ENCODE data around the gene TADA2B.

TADA2B gene

DNA sequence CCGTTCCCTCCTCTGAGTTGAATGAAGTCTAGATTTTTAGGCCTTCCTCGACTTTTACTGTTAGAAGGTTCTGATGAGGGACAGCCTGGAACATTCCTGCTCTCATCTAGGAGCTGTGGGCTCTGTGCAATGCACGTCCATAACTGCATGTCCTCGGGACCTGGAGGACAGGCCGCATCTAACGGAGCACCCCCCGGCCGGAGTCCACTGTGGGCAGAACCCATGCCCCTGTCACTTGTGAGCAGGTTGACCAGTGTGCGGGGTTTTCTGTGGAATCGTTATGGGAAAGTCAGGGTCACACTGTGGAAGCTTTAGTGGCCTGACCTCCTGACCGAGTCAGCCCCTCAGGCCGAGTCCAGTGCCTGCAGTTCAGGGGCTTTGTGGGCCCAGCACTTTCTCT, 19.3 kb upstream of the TADA2B start:
- H3K9me3 ChIP-seq (ENCODE audit: control insufficient read depth, insufficient read depth, low read length), result no peaks in the 10 kb centered on the region
- no peak overlapping the region for H3K9ac ChIP-seq (ENCODE audit: low read depth, low read length)
- H3K4me1 ChIP-seq (ENCODE audit: insufficient read depth, low read length), result peaks cover 7% of the 10 kb centered on the region
- peaks cover 12% of the 10 kb centered on the region for H3K36me3 ChIP-seq (ENCODE audit: insufficient read depth, low read length)

GRCh38 chr4:7024336-7024890, 18.8 kb upstream of the TADA2B start:
- Histone ChIP-seq H3K4me1 (ENCODE audit: insufficient read depth, low read length) (peaks cover 7% of the 10 kb centered on the region), H3K36me3 (ENCODE audit: insufficient read depth, low read length) (peaks cover 12% of the 10 kb centered on the region), H3K9ac (ENCODE audit: low read depth, low read length) (no peak overlapping the region), H3K9me3 (ENCODE audit: control insufficient read depth, insufficient read depth, low read length) (no peaks in the 10 kb centered on the region)

- Histone ChIP-seq H3K9me3 (ENCODE audit: control insufficient read depth, insufficient read depth, low read length) (no peaks in the 10 kb centered on the region), H3K36me3 (ENCODE audit: insufficient read depth, low read length) (peaks cover 12% of the 10 kb centered on the region), H3K4me1 (ENCODE audit: insufficient read depth, low read length) (peaks cover 4% of the 10 kb centered on the region), H3K9ac (ENCODE audit: low read depth, low read length) (no peak overlapping the region)
Measured at GRCh38 chr4:7025040-7025602, 18.1 kb upstream of the TADA2B start.

DNA sequence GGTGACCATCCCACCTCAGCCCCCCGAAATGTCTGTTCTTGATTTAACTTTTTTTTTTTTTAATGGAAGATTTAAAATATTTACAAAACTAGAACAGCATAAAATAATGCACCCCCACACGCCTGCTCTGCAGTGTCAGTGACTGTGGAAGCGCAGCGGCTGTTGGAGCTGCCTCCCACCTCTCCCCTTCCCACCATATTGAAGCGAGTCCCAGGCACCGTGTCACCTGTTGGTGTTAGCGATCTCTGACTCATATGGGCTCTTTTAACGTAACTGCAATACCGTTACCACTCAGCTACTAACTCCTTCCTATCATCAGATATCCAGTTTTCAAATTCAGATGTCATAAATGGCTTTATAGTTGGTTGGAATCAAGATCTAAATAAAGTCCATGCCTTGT, 17.1 kb upstream of the TADA2B start:
- Histone ChIP-seq H3K36me3 (ENCODE audit: insufficient read depth, low read length) (peaks cover 15% of the 10 kb centered on the region), H3K9me3 (ENCODE audit: control insufficient read depth, insufficient read depth, low read length) (no peaks in the 10 kb centered on the region), H3K9ac (ENCODE audit: low read depth, low read length) (no peak overlapping the region), H3K4me1 (ENCODE audit: insufficient read depth, low read length) (no peaks in the 10 kb centered on the region; the same call in 1 of the 2 replicates)

DNA sequence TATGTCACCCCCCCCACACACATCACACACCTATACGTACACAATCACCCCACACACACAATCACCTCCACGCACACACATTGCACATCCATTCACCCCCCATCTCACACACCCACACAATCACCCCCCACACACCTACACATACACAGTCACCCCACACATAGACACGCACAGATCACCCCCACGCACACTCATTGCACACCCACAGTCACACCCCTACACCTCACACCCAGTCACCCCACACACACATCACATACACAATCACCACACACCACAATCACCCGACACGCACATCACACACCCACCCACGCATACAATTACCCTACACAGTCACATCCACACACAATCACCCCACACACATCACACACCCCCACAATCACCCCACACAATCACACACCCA, 15.9 kb upstream of the TADA2B start:
- no peak overlapping the region for H3K9ac ChIP-seq (ENCODE audit: low read depth, low read length)
- no peaks in the 10 kb centered on the region for H3K9me3 ChIP-seq (ENCODE audit: control insufficient read depth, insufficient read depth, low read length)
- no peaks in the 10 kb centered on the region; the same call in 1 of the 2 replicates for H3K4me1 ChIP-seq (ENCODE audit: insufficient read depth, low read length)
- peaks cover 19% of the 10 kb centered on the region for H3K36me3 ChIP-seq (ENCODE audit: insufficient read depth, low read length)

- Histone ChIP-seq H3K9me3 (ENCODE audit: control insufficient read depth, insufficient read depth, low read length) (no peaks in the 10 kb centered on the region), H3K4me1 (ENCODE audit: insufficient read depth, low read length) (no peaks in the 10 kb centered on the region; the same call in 1 of the 2 replicates), H3K9ac (ENCODE audit: low read depth, low read length) (no peak overlapping the region), H3K36me3 (ENCODE audit: insufficient read depth, low read length) (peaks cover 20% of the 10 kb centered on the region)
Measured at GRCh38 chr4:7027913-7028312, 15.3 kb upstream of the TADA2B start.

DNA sequence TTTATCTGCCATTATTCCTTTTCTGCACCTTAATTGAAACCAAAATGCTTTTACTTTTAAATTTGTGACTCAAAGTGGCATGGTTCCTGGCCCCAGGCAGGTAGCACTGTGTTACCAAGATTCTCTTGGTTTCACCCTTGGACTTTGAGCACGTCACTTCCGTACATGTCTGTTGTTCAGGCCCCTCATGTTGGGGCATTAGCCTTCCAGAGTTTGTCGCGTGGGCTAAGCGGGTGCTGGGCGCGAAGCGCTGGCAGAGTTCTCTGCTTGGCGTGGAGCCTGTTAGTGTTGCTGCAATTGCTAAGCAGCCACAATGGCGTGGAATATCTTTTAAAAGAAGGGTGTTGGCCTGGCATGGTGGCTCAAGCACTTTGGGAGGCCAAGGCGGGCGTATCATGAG, 14.0 kb upstream of the TADA2B start:
- H3K36me3 ChIP-seq (ENCODE audit: insufficient read depth, low read length), result peaks cover 17% of the 10 kb centered on the region

GRCh38 chr4:7029921-7030320, 13.3 kb upstream of the TADA2B start:
- H3K4me1 ChIP-seq (ENCODE audit: insufficient read depth, low read length), result no peaks in the 10 kb centered on the region; the same call in 1 of the 2 replicates
- no peaks in the 10 kb centered on the region for H3K9me3 ChIP-seq (ENCODE audit: control insufficient read depth, insufficient read depth, low read length)
- H3K36me3 ChIP-seq (ENCODE audit: insufficient read depth, low read length), result peaks cover 17% of the 10 kb centered on the region
- no peak overlapping the region for H3K9ac ChIP-seq (ENCODE audit: low read depth, low read length)

More for the DNA sequence above, 14.0 kb upstream of the TADA2B start:
- H3K4me1 ChIP-seq (ENCODE audit: insufficient read depth, low read length), result no peaks in the 10 kb centered on the region; the same call in 1 of the 2 replicates
- no peaks in the 10 kb centered on the region for H3K9me3 ChIP-seq (ENCODE audit: control insufficient read depth, insufficient read depth, low read length)
- no peak overlapping the region for H3K9ac ChIP-seq (ENCODE audit: low read depth, low read length)

DNA sequence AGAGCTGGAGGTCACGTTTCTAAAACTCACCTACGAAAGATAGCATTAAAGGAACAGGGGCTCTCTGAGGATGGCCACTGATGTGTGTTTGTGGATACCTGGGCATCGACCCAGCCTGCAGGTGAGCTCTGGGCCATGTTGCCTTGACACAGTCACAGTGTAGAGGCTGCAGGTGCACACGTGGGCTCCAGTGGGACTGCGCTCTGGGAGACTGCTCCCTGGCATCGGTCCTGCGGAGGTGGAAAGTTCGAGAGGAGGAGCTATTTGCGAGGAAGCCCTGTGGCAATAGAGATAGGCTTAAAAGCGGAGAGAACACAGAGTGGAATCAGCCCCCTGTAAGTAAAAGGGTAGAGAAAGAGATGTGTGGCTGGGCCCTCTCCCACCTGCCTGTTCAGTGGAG, 12.3 kb upstream of the TADA2B start:
- H3K36me3 ChIP-seq (ENCODE audit: insufficient read depth, low read length), result peaks cover 17% of the 10 kb centered on the region
- no peaks in the 10 kb centered on the region for H3K9me3 ChIP-seq (ENCODE audit: control insufficient read depth, insufficient read depth, low read length)
- no peaks in the 10 kb centered on the region; the same call in 1 of the 2 replicates for H3K4me1 ChIP-seq (ENCODE audit: insufficient read depth, low read length)
- H3K9ac ChIP-seq (ENCODE audit: low read depth, low read length), result no peak overlapping the region

DNA sequence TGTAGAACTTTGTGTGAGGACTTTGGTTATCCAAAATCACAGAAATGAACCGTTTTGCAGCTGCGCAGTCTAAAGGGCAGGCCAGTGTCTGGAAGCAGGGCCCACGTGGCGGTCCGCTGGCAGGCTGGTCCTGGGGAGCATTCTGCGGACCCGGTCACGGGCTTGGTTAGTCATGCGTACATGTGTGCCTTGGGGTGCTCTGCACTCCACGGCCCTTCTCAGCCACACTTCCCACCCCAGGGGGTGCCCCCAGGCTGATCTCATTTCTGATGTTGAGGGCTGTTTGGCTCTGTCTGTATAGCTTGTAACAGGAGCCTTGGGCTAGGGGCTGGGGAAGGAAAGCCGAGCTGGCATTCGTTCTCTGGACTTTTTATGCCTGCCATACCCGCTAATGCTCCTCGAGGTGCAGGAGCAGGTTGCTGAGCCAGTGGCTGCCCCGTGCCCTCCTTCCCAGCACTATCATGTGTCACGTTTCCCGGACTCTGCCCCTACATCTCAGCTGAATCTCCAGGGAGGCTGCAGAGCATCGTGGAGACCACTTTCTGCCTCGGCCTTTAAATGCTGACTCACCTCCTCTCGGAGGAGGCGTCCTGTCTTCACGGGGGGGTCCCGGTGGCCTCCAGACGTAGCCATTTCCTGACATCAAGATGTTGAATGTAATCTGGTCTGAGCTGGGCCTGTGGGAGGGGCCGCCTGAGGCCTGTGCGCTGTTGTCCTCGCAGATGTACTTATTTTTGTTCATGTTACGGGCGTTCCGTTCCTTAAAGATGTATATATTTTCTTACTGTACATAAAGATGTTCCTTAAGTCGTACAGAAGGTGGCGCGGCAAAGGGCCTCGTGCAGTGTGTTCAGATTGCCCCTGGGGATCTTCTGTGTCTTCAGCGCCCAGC, 11.4 kb upstream of the TADA2B start:
- no peaks in the 10 kb centered on the region for H3K9me3 ChIP-seq (ENCODE audit: control insufficient read depth, insufficient read depth, low read length)
- H3K9ac ChIP-seq (ENCODE audit: low read depth, low read length), result no peak overlapping the region
- H3K36me3 ChIP-seq (ENCODE audit: insufficient read depth, low read length), result peaks cover 15% of the 10 kb centered on the region; the same call in 1 of the 2 replicates
- H3K4me1 ChIP-seq (ENCODE audit: insufficient read depth, low read length), result no peaks in the 10 kb centered on the region; the same call in 1 of the 2 replicates

GRCh38 chr4:7032596-7032995, 10.6 kb upstream of the TADA2B start:
- Histone ChIP-seq H3K4me1 (ENCODE audit: insufficient read depth, low read length) (no peaks in the 10 kb centered on the region; the same call in 1 of the 2 replicates), H3K36me3 (ENCODE audit: insufficient read depth, low read length) (peaks cover 10% of the 10 kb centered on the region; the same call in 1 of the 2 replicates), H3K9me3 (ENCODE audit: control insufficient read depth, insufficient read depth, low read length) (no peaks in the 10 kb centered on the region), H3K9ac (ENCODE audit: low read depth, low read length) (no peak overlapping the region)

- H3K9me3 ChIP-seq (ENCODE audit: control insufficient read depth, insufficient read depth, low read length), result no peaks in the 10 kb centered on the region
- no peaks in the 10 kb centered on the region; the same call in 1 of the 2 replicates for H3K4me1 ChIP-seq (ENCODE audit: insufficient read depth, low read length)
- no peak overlapping the region for H3K9ac ChIP-seq (ENCODE audit: low read depth, low read length)
- peaks cover 8% of the 10 kb centered on the region; the same call in 1 of the 2 replicates for H3K36me3 ChIP-seq (ENCODE audit: insufficient read depth, low read length)
Measured at GRCh38 chr4:7034262-7035081, 8.7 kb upstream of the TADA2B start.

- no peaks in the 10 kb centered on the region for H3K9me3 ChIP-seq (ENCODE audit: control insufficient read depth, insufficient read depth, low read length)
- H3K36me3 ChIP-seq (ENCODE audit: insufficient read depth, low read length), result no peaks in the 10 kb centered on the region
- H3K9ac ChIP-seq (ENCODE audit: low read depth, low read length), result no peak overlapping the region
- H3K4me1 ChIP-seq (ENCODE audit: insufficient read depth, low read length), result no peaks in the 10 kb centered on the region
Measured at GRCh38 chr4:7037425-7037824, 5.7 kb upstream of the TADA2B start.

GRCh38 chr4:7040765-7041164, 2.4 kb upstream of the TADA2B start:
- Histone ChIP-seq H3K4me1 (ENCODE audit: insufficient read depth, low read length) (peaks cover 8% of the 10 kb centered on the region; the same call in 1 of the 2 replicates), H3K36me3 (ENCODE audit: insufficient read depth, low read length) (no peaks in the 10 kb centered on the region), H3K9ac (ENCODE audit: low read depth, low read length) (no peak overlapping the region), H3K9me3 (ENCODE audit: control insufficient read depth, insufficient read depth, low read length) (no peaks in the 10 kb centered on the region)
